ENCODE results near the gene KLHL11. TPM values are rescaled to one million over a fixed set of nuclear protein-coding genes. Genes with fewer than 3 reads are reported as not detected.
"Not testable (repeated sequence)": the region's sequence is repeated elsewhere in the genome, so short reads cannot be mapped to it uniquely, and the experiment has no call there.

KLHL11 gene
- polyA plus RNA-seq, 3 donors, result 9.0 to 9.8 (median 9.7) TPM

DNA sequence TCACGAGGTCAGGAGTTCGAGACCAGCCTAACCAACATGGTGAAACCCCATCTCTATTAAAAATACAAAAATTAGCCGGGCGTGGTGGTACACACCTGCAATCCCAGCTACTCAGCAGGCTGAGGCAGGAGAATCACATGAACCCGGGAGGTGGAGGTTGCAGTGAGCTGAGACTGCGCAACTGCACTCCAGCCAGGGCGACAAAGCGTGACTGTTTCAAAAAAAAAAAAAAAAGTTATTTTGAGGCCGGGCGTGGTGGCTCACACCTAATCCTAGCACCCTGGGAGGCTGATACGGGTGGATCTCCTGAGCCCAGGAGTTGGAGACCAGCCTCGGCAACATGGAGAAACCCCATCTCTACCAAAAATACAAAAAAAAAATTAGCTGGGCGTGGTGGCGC lies 13.8 kb downstream of the KLHL11 start:
- not testable (repeated sequence) for DNase-seq (ENCODE audit: extremely low read depth in 1 of 11, low read depth in 9 of 11, low spot score in 4 of 11)

DNA sequence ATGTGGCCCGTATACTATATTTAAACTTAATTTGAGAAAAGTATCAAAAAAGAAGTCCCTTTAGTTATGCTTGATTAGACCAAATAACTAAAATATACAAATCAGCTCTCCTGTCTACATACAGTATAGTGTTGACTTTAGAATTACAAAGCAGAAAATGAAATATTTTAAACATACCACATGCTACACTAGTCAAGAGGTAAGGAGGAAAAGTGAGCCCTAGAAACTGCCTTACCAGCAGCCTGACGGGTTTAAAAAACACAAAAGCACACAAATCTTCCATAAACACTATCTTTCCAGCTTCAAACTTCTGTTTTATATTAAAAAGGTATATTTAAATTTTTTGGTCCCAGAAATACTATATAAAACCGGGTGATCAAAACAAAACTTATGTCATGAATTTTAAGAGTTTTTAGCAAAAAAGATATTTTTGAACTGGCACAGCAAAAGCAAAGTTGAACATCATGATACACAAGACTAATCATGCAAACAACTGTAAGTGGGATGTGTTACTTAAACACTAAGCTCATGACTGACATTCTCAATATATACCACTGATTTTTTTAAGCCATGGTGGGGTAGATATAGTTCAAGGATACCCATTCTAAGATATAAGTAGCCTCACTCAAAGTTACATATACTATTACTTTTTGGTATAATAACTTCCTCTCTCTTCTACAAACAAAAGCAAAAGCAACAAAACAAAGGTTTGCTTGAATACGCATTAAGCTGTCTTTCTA lies 15.8 kb downstream of the KLHL11 start:
- no peak for DNase-seq (ENCODE audit: extremely low read depth in 1 of 11, low read depth in 9 of 11, low spot score in 4 of 11)

DNA sequence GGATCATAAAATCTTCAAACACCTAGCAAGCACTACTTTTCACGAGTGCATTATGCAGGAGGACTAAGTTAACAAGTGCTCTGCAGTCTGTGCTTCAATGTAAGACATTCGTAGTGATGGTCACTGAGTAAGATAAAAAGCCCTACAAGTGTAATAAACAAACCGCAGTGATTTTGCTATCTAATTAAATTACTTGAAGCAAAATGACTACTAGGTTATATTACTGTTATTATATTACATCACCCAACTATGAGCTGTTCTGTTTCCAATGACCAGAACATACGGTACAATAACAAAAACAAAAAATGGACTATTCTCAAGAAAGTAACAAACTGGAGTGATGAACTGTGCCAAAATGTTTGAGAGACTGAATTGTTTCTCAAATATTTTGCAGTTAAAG lies 16.4 kb downstream of the KLHL11 start:
- DNase-seq (ENCODE audit: extremely low read depth in 1 of 11, low read depth in 9 of 11, low spot score in 4 of 11), result no peak

DNA sequence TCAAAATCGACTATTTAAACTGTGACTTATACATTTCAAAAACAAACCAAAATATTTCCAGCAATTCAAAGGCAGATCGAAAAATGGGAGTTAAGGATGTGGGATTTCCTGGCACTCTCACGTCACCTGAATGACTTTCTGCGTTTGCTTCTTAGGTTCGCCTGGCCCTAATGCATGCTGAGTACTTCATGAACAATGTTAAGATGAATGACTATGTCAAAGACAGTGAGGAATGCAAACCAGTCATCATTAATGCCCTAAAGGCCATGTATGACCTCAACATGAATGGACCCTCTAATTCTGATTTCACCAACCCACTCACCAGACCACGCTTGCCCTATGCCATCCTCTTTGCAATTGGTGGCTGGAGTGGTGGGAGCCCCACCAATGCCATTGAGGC lies 20.3 kb downstream of the KLHL11 start:
- no peak for DNase-seq (ENCODE audit: extremely low read depth in 1 of 11, low read depth in 9 of 11, low spot score in 4 of 11)

DNA sequence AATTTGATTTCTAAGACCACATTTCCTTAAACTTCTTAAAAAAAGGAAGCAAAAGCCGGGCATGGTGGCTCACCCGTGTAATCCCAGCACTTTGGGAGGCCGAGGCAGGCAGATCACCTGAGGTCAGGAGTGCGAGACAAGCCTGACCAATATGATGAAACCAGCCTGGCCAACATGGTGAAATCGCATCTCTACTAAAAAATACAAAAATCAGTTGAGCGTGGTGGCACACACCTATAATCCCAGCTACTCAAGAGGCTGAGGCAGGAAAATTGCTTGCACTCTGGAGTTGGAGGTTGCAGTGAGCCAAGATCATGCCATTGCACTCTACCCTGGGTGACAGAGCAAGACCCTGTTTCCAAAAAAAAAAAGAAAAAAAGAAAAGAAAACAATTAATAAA lies 24.4 kb downstream of the KLHL11 start:
- DNase-seq (ENCODE audit: extremely low read depth in 1 of 11, low read depth in 9 of 11, low spot score in 4 of 11), result not testable (repeated sequence)

DNA sequence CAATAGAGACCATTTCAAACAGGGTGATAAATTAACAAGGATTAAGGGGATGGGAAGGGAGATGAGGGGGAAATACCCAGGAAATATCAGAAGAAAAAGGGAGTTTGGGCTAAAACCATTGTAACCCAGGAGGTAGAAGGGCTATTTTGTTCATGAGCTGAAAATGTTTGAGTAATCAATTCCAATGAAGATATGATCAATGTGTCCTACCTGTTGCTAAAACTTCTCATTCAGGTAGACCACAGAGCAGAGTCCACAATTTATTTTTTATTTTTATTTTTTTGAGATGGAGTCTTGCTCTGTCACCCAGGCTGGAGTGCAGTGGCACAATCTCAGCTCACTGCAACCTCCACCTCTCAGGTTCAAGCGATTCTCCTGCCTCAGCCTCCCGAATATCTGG lies 25.8 kb downstream of the KLHL11 start:
- not testable (repeated sequence) for DNase-seq (ENCODE audit: extremely low read depth in 1 of 11, low read depth in 9 of 11, low spot score in 4 of 11)

DNA sequence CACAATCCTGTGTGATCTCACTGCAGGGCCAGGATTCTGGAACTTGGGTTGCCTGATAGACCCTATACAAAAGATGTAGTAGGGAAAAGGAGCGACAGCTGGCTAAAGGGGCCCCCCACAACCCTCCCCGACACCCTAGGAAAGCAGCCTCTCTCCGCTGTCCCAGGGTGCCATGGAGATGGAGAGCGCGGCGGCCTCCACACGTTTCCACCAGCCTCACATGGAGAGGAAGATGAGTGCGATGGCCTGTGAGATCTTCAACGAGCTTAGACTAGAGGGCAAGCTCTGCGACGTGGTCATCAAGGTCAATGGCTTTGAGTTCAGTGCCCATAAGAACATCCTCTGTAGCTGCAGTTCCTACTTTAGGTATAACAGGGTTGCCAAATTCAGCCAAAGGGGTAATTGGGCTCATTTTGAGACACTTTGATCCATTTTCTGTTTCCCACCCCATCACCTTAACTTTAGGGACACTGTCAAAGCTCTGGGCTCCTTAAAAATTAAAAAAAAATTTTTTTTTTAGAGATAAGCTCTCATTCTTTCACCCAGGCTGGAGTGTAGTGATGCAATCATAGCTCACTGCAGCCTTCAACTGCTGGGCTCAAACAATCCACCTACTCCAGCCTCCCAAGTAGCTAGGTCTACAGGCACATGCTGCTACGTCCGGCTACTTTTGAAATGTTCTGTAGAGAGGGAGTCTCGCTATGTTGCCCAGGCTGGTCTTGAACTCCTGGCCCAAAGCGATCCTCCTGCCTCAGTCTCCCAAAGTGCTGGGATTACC lies 27.3 kb downstream of the KLHL11 start, which contains the start of gene KLHL10:
TSS of gene KLHL10 (plus strand) at position 65 of the 778 bp plus-strand sequence. CDS start at position 173, 108 bp downstream.
- no peak for DNase-seq (ENCODE audit: extremely low read depth in 1 of 11, low read depth in 9 of 11, low spot score in 4 of 11)

DNA sequence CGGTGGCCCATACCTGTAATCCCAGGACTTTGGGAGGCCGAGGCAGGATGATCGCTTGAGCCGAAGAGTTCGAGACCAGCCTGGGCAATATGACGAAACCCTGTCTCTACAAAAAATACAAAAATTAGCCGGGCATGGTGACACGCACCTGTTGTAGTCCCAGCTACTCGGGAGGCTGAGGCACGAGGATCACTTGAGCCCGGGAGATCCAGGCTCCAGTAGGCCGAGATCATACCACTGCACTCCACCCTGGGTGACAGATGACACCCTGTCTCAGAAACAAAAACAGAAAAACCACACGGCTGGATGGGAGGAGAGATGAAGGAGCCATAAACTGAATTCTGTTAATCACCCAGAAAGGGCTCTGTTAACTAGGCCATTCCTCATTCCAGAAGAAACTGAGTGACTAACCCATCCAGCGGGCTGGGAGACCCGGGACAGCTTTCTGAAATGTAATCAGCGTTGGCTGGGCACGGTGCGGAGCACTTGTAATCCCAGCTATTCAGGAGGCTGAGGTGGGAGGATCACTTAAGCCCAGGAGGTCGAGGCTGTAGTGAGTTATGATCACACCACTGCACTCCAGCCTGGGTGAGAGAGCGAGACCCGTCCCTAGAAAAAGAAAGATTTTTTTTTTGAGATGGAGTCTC lies 28.6 kb downstream of the KLHL11 start:
- no peak for DNase-seq (ENCODE audit: extremely low read depth in 1 of 11, low read depth in 9 of 11, low spot score in 4 of 11)

DNA sequence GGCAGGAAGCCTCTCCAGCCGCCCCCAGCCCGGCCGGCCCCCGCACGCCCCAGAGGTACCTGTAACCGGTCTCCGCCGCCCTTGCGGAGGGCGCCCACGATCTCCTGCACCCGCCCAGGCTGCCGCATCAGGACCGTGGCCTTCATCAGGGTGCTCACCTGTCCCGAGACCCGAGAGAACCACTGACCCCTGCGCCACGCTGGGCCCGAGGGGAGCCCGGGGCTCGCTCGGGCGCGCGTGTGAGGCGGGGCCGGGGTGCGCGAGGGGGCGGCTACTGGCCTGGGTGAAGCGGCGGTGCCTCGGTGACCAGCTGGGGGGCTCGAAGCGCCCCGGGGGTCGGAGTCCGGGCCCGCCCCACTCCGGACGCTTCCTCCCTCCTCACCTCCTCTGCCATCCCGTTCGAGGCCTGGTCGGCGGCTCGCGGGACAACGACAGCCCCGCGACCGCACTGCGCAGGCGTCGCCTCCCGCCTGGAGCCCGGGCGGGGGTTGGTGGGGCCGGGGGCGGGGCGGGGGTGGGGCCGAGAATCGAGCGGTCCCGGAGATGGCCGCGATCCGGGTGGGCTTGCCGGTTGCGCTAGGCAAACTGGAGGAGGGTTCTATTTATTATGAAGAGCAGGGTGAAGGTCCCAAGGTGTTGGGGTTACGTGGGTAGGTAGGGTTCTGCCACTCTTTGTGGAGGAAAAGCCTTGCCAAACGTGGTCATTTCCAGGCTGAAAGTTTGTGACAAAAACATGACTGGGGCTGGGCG lies 29.2 kb downstream of the KLHL11 start, which contains the start of gene NT5C3B:
TSS of gene NT5C3B (minus strand) at position 433 of the 750 bp plus-strand sequence. CDS start at position 394, 39 bp downstream.
- peak in 5 of 11 donors; percentile 34 to 63 (median 54) for DNase-seq (ENCODE audit: extremely low read depth in 1 of 11, low read depth in 9 of 11, low spot score in 4 of 11)

DNA sequence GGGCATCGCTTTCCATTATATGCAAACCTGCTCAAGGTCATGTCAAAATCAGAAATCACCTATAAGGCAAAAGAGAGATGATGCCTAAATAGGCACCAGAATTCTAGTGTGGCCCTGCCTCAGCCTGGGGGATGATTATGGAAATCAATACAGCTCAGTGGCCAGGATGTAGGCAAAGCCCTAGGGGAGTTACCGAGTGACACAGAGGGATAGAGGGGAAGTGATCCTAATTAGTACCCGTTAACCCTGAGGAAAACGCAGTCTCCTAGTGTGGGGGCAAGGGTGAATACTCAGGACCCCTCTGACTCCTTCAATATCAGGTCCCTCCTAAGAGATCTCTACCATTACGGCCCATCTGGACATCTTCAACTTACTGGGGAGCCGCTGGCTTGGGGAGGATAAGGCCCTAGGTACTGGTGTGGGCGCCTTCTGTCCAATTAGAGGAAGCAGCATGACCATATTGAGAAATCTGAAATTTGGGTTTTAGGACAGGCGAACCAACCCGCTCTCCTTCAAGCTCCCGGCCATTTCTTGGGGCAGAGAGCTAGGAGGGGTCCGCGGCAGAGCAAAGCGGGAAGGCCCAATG lies 29.9 kb downstream of the KLHL11 start:
- no peak for DNase-seq (ENCODE audit: extremely low read depth in 1 of 11, low read depth in 9 of 11, low spot score in 4 of 11)

DNA sequence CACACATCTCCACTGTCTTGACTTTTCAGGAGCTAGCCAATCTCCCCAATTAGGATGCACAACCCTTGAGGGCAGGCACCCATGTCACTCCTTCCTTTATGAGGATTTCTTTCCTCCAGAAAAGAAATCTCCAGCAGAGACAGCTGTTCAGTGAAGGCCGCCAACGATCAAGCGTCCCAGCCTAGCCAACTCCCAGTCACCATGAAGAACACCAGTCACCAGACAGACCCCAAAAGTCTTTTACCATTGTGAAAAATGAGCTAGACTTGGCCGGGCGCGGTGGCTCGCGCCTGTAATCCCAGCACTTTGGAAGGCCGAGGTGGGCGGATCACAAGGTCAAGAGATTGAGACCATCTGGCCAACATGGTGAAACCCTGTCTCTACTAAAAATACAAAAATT lies 35.3 kb downstream of the KLHL11 start:
- not testable (repeated sequence) for DNase-seq (ENCODE audit: extremely low read depth in 1 of 11, low read depth in 9 of 11, low spot score in 4 of 11)

DNA sequence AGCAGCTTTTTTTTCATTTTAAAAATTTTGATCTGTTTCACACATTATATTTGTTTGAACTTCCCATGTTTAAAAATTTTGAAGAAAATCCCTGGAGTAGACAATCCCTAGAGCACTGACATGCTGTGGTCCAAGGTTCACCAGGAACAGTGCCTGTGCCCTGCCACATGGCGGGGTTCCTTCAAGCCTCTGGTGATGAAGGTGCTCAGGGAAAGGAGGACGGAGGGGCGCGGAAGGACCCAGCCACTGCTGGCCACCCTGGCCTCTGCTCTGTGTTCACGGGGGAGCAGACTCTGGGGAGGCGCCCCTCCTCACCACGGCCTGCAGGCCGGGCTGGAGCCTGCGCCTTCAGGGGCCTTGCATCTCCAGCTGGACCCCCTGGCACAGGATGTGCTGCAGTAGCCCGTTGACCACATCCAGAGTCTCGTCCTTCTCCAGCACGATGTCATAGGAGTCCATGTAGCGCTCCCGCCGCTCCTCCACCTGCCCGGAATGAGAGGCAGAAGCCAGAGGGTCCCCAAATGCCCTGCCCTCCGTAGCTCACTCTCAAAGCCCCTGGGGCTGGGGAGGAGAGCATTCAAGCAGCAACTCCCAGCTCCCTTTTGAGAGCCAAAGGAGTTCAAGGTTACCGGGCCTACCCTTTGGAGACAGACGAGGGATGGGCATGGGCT lies 39.9 kb downstream of the KLHL11 start:
- no peak for DNase-seq (ENCODE audit: extremely low read depth in 1 of 11, low read depth in 9 of 11, low spot score in 4 of 11)

DNA sequence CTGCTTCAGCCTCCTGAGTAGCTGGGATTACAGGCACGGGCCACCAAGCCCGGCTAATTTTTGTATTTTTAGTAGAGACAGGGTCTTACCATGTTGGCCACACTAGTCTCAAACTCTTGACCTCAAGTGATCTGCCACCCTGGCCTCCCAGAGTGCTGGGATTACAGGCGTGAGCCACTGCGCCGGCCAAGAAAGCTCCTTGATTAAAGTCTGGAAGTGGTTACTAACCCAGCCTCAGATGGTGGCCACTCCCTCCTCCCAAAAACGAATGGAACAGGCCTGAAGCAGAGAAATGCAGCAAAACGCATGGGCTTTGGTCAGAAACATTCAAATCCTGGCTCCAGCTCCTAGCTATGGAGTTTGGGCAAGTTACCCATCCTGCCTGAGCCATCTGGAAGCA lies 41.1 kb downstream of the KLHL11 start:
- DNase-seq (ENCODE audit: extremely low read depth in 1 of 11, low read depth in 9 of 11, low spot score in 4 of 11), result no peak

DNA sequence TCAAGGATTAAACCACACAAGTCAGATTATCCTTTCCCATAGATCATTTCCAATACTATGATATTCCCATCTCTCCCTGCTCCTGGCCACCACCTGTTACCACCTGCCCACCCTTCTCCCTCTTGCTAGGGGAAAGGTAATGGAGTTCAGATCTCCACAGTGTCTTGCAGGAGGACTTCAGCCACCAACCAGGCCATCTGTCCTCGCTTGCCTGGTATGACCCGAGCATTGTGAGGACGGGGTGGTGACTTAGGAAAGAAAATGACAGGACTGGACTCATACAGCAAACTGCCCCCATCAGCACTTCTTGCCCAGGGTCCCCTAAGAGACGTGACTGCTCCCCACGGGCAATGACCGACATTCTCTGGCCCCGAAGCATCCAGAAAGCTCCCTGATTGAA lies 41.6 kb downstream of the KLHL11 start:
- DNase-seq (ENCODE audit: extremely low read depth in 1 of 11, low read depth in 9 of 11, low spot score in 4 of 11), result no peak

DNA sequence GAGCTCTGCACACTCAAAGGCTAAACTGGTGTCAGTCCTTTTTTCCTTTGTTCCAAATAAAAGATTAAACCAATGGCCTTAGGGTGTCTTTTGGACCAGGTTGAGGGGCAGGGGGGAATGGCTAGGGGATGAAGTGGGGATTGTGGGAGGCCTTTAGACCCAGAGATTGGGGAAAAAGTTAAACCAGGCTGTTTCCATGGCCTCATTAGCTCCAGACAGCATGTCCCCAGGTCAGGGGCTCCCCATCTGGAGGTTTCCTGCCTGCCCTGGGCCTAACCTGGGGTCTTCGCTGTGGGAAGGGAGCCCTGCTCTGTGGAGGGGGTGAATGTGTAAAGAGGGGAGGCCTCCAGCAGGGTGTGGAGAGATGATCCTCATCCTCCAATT lies 42.1 kb downstream of the KLHL11 start:
- no peak for DNase-seq (ENCODE audit: extremely low read depth in 1 of 11, low read depth in 9 of 11, low spot score in 4 of 11)

DNA sequence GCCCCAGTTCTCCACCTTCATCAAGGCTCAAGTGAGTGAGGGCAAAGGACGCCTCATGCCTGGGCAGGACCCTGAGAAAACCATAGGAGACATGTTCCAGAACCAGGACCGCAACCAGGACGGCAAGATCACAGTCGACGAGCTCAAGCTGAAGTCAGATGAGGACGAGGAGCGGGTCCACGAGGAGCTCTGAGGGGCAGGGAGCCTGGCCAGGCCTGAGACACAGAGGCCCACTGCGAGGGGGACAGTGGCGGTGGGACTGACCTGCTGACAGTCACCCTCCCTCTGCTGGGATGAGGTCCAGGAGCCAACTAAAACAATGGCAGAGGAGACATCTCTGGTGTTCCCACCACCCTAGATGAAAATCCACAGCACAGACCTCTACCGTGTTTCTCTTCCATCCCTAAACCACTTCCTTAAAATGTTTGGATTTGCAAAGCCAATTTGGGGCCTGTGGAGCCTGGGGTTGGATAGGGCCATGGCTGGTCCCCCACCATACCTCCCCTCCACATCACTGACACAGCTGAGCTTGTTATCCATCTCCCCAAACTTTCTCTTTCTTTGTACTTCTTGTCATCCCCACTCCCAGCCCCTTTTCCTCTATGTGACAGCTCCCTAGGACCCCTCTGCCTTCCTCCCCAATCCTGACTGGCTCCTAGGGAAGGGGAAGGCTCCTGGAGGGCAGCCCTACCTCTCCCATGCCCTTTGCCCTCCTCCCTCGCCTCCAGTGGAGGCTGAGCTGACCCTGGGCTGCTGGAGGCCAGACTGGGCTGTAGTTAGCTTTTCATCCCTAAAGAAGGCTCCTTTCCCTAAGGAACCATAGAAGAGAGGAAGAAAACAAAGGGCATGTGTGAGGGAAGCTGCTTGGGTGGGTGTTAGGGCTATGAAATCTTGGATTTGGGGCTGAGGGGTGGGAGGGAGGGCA lies 42.7 kb downstream of the KLHL11 start:
- DNase-seq (ENCODE audit: extremely low read depth in 1 of 11, low read depth in 9 of 11, low spot score in 4 of 11), result no peak

DNA sequence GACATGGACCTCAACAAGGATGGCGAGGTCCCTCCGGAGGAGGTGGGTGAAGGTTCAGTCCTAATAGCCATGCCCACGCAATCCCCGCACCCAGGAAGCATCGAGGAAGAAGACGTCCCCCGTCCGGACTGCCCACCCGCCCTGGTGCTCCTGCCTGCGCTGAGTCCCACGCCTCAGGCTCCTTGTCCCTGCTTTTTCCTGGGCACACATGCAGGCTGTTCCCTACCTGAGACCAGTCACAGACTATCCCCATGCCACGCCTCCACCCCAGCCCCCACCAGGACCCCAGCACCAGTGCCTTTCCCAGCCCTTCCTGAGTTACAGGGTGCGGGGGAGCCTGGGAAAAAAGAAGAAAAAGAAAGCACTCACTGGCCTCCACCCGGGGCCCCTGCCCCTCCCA lies 43.4 kb downstream of the KLHL11 start:
- no peak for DNase-seq (ENCODE audit: extremely low read depth in 1 of 11, low read depth in 9 of 11, low spot score in 4 of 11)
